Smooth muscle cell of bladder (primary cell): ENCODE data around the gene SLC35E1. TPM values are rescaled to one million over a fixed set of nuclear protein-coding genes. Genes with fewer than 3 reads are reported as not detected.

Experiments
- total RNA-seq: library from RNA; depleted of rRNA; stranded (reverse); fragments of >200 nt; gene quantifications from 2 replicates; pipeline ENCODE4 v1.2.3, GENCODE V29; 2014

The SLC35E1 gene
- total RNA-seq, result 17.4 and 25.4 TPM in 2 replicates

GRCh38 chr19:16572332-16573211, at the start of gene SLC35E1:
TSS of gene SLC35E1 (minus strand) at chr19:16572415. CDS start at chr19:16572364, 51 bp downstream.

GRCh38 chr19:16542045-16542909, 29.9 kb downstream of the SLC35E1 start, which contains the start of gene CHERP:
TSS of gene CHERP (minus strand) at chr19:16542437. CDS start at chr19:16542378, 59 bp downstream.

Other genes starting within 250 kb of the SLC35E1 start
- 1.00 and 1.9 TPM in 2 replicates for gene KLF2, start 247.6 kb downstream of the SLC35E1 start, total RNA-seq
- gene EPS15L1, start 100.4 kb downstream of the SLC35E1 start, total RNA-seq, result 6.8 and 9.7 TPM in 2 replicates
- gene CALR3, start 76.2 kb downstream of the SLC35E1 start, total RNA-seq, result 0.14 TPM in 1 of 2 replicates, not detected in the other
- 2.0 TPM in 2 replicates for gene C19orf44, start 76.0 kb downstream of the SLC35E1 start, total RNA-seq
- 2.3 and 3.6 TPM in 2 replicates for gene CHERP, start 30.0 kb downstream of the SLC35E1 start, total RNA-seq
- gene MED26, start 55.8 kb upstream of the SLC35E1 start, total RNA-seq, result 3.6 and 4.2 TPM in 2 replicates
- 52.8 and 59.4 TPM in 2 replicates for gene SMIM7, start 87.7 kb upstream of the SLC35E1 start, total RNA-seq
- gene TMEM38A, start 88.7 kb upstream of the SLC35E1 start, total RNA-seq, result 1.4 and 1.9 TPM in 2 replicates
- under 0.01 TPM in 1 of 2 replicates, not detected in the other for gene NWD1, start 147.4 kb upstream of the SLC35E1 start, total RNA-seq